BLaER1 treated with 17β-estradiol and CSF1 and Interleukin-3, amounts not matched to agents 10 nM and 100 nM (cell line): ENCODE results near the gene OSBPL1A.

ENCODE experiments used
- H3K27ac ChIP-seq, 11 experiments: shearing (Covaris generic); formaldehyde crosslinking; 2 replicates each; pipeline ENCODE4 v1.8.1; 2022
- H3K27me3 ChIP-seq, 11 experiments: shearing (Covaris generic); formaldehyde crosslinking; 2 replicates each; pipeline ENCODE4 v1.8.1; 2022
- H3K36me3 ChIP-seq, 11 experiments: shearing (Covaris generic); formaldehyde crosslinking; 2 replicates each; pipeline ENCODE4 v1.8.1; 2022
- H3K4me1 ChIP-seq, 10 experiments: shearing (Covaris generic); formaldehyde crosslinking; 2 replicates each; pipeline ENCODE4 v1.8.1; 2022
- H3K4me2 ChIP-seq, 11 experiments: shearing (Covaris generic); formaldehyde crosslinking; 2 replicates each; pipeline ENCODE4 v1.8.1; 2022
- H3K4me3 ChIP-seq, 10 experiments: shearing (Covaris generic); formaldehyde crosslinking; 2 replicates each; pipeline ENCODE4 v1.8.1; 2022
- H3K9ac ChIP-seq, 11 experiments: shearing (Covaris generic); formaldehyde crosslinking; 2 replicates each; pipeline ENCODE4 v1.8.1; 2022
- H3K9me3 ChIP-seq, 11 experiments: shearing (Covaris generic); formaldehyde crosslinking; replicated peaks in 1 of 11; 2 replicates each; pipeline ENCODE4 v1.8.1; 2022
- H4K20me1 ChIP-seq, 11 experiments: shearing (Covaris generic); formaldehyde crosslinking; 2 replicates each; pipeline ENCODE4 v1.8.1; 2022
- Cebpa-rat ChIP-seq, 11 experiments: shearing (Covaris generic); IDR thresholded peaks; 2 replicates each; pipeline ENCODE4 v1.8.1; 2022

Gene OSBPL1A

GRCh38 chr18:24397694-24398368 is at the start of gene OSBPL1A:
Gene OSBPL1A (minus strand): TSS chr18:24397824. CDS start chr18:24377533, 20,291 bp downstream.
- TF ChIP-seq Cebpa-rat (IDR thresholded peaks at IDR 0.05), result no peak
- Histone ChIP-seq H4K20me1 (peaks cover 0 to 3% (median 0%) of the 10 kb centered on the region in 11 experiments; a peak in 2 of 22 replicates), H3K36me3 (no peaks in the 10 kb centered on the region), H3K4me3 (peak within 1 kb of the TSS; percentile 64 to 91 (median 80)), H3K4me2 (peak within 1 kb of the TSS; percentile 79 to 93 (median 87)), H3K9me3 (no peaks in the 10 kb centered on the region), H3K4me1 (peaks cover 29 to 36% (median 32%) of the 10 kb centered on the region in 10 experiments), H3K27me3 (no peaks in the 10 kb centered on the region), H3K9ac (peak within 1 kb of the TSS; percentile 78 to 98 (median 95)), H3K27ac (peak within 1 kb of the TSS; percentile 74 to 99 (median 97))

- Histone ChIP-seq H3K36me3 (no peaks in the 10 kb centered on the region), H3K27me3 (no peaks in the 10 kb centered on the region), H4K20me1 (no peaks in the 10 kb centered on the region), H3K4me1 (peaks cover 0 to 15% (median 10%) of the 10 kb centered on the region in 10 experiments; a peak in 10 of 20 replicates), H3K4me2 (no peak overlapping the region), H3K27ac (no peak overlapping the region), H3K9me3 (no peaks in the 10 kb centered on the region), H3K9ac (no peak overlapping the region), H3K4me3 (no peak overlapping the region)
- TF ChIP-seq Cebpa-rat (IDR thresholded peaks at IDR 0.05), result no peak
Observed at GRCh38 chr18:24446953-24447538, 49.4 kb upstream of the OSBPL1A start.

- no peak for TF ChIP-seq Cebpa-rat (IDR thresholded peaks at IDR 0.05)
- Histone ChIP-seq H3K9me3 (no peaks in the 10 kb centered on the region), H3K4me3 (no peak overlapping the region), H3K4me1 (peaks cover 0 to 15% (median 10%) of the 10 kb centered on the region in 10 experiments; a peak in 10 of 20 replicates), H3K27ac (no peak overlapping the region), H4K20me1 (no peaks in the 10 kb centered on the region), H3K4me2 (no peak overlapping the region), H3K36me3 (no peaks in the 10 kb centered on the region), H3K9ac (no peak overlapping the region), H3K27me3 (no peaks in the 10 kb centered on the region)
Observed at GRCh38 chr18:24446453-24446852, 48.8 kb upstream of the OSBPL1A start.

DNA sequence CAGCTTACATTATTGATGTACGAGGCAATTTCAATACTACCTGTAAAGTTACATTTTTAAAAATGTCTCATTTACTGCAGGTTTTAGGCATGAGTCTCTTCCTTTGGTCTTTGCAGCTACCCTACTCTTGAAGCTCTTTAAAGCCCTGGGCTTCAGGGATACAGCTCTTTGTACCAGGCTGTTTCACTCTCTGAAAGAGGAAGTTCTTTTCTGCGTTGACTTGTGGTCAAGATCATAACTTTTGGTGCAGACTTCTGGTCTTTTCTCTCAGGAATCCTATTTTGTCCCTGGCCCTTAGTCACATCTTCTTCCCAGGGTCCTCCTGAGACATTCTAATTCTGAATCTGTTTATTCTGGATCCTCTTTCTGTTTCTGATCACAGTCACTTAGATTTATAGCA is 46.2 kb upstream of the OSBPL1A start:
- Histone ChIP-seq H3K27me3 (no peaks in the 10 kb centered on the region), H3K4me2 (peak overlapping the region in 2 of 11 experiments; percentile 2 to 13; a peak in 3 of 22 replicates), H3K4me3 (no peak overlapping the region), H3K9me3 (no peaks in the 10 kb centered on the region), H3K36me3 (no peaks in the 10 kb centered on the region), H3K4me1 (peaks cover 0 to 15% (median 10%) of the 10 kb centered on the region in 10 experiments; a peak in 10 of 20 replicates), H3K27ac (no peak overlapping the region), H4K20me1 (no peaks in the 10 kb centered on the region), H3K9ac (no peak overlapping the region)
- no peak for TF ChIP-seq Cebpa-rat (IDR thresholded peaks at IDR 0.05)

DNA sequence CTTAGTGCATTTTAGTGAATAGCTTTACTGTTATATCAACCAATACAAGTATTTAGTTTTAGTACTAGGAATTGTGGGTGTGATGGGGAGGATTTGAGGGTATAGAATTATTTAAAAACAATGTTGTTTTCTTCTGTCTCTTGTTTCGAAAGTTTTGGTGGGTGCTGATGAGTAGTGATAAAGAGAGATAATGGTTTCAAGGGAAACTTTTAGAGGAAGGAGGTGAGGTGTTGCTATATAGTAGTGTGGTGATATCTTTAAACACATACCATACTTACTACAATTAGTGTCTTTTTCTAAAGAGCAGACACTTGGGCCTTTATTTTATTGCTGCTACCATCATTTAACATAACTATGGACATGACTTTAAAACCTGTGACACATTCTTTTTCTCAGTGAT is 39.3 kb upstream of the OSBPL1A start:
- no peak overlapping the region for H3K4me2 ChIP-seq
- TF ChIP-seq Cebpa-rat (IDR thresholded peaks at IDR 0.05), result no peak
- no peak overlapping the region for H3K4me3 ChIP-seq
- H3K9me3 ChIP-seq, result no peaks in the 10 kb centered on the region
- H3K27ac ChIP-seq, result no peak overlapping the region
- no peaks in the 10 kb centered on the region for H4K20me1 ChIP-seq
- no peak overlapping the region for H3K9ac ChIP-seq
- H3K4me1 ChIP-seq, result no peaks in the 10 kb centered on the region
- no peaks in the 10 kb centered on the region for H3K36me3 ChIP-seq
- H3K27me3 ChIP-seq, result no peaks in the 10 kb centered on the region

DNA sequence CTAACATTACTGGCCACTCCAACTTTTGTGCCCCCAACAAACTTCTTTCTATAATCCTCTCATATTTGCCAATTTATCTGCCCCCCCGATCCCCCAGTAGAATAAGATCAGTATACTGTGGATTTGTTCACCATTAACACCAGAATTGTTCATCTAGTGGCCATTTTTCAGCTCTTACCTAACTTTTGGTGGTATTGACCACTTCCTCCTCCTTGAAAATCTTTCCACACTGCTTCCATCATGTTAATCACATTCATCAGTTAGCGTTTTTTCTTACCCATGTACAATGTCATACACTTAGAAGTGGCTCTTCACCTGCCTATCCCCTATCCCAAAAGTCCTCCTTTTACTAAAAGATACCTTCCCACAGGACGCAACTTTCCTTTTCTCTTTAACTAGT is 35.0 kb upstream of the OSBPL1A start:
- H3K36me3 ChIP-seq, result no peaks in the 10 kb centered on the region
- H3K27me3 ChIP-seq, result peaks cover 2 to 11% (median 7%) of the 10 kb centered on the region in 11 experiments; a peak in 21 of 22 replicates
- TF ChIP-seq Cebpa-rat (IDR thresholded peaks at IDR 0.05), result no peak
- no peak overlapping the region for H3K9ac ChIP-seq
- no peak overlapping the region for H3K27ac ChIP-seq
- H3K4me1 ChIP-seq, result no peaks in the 10 kb centered on the region
- H3K9me3 ChIP-seq, result peaks cover 0 to 3% (median under 1%) of the 10 kb centered on the region in 11 experiments; a peak in 6 of 22 replicates
- H3K4me3 ChIP-seq, result no peak overlapping the region
- H3K4me2 ChIP-seq, result no peak overlapping the region
- H4K20me1 ChIP-seq, result no peaks in the 10 kb centered on the region

DNA sequence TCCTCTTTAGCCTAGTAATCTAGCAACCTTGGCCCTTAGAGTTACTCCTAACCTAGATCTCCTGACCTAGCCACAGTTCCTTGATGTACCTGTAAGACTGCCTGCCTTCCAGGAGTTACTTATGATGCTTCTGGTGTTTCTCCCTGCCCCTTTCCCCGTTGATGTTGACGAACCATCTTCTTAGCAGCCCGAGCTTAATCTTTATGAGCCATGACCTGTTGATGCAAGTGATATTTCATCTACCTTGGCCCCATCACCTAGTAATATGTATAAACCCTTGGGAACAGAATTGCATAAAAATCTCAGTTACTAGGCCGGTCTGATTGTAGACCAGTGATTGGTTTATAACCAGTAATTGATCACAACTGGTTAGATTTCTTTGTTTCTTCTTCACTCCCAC is 31.6 kb upstream of the OSBPL1A start:
- H3K27ac ChIP-seq, result no peak overlapping the region
- TF ChIP-seq Cebpa-rat (IDR thresholded peaks at IDR 0.05), result no peak
- H3K4me3 ChIP-seq, result no peak overlapping the region
- H3K9ac ChIP-seq, result no peak overlapping the region
- peaks cover 14 to 24% (median 21%) of the 10 kb centered on the region in 11 experiments for H3K9me3 ChIP-seq
- peaks cover 26 to 42% (median 34%) of the 10 kb centered on the region in 11 experiments for H3K27me3 ChIP-seq
- no peaks in the 10 kb centered on the region for H3K4me1 ChIP-seq
- H3K4me2 ChIP-seq, result no peak overlapping the region
- peaks cover 0 to 10% (median 0%) of the 10 kb centered on the region in 11 experiments; a peak in 6 of 22 replicates for H3K36me3 ChIP-seq
- no peaks in the 10 kb centered on the region for H4K20me1 ChIP-seq

DNA sequence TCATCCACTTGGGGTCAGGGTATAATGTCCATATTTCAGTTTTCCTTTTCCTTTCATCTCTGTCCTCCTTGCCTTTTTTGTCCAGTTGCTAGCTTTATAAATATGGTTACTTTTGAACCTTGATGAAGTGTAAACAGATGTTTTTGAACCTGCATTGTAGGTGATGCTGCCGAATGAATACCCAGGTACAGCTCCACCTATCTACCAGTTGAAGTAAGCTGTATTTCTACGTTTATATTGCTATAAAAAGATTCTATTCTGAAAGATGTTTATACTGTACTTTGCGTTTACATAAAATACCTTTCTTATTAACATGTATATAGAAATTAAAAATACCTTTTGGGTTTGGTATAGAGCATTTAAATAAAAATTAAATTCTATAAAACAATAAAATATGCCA is 31.1 kb upstream of the OSBPL1A start:
- Histone ChIP-seq H3K4me1 (no peaks in the 10 kb centered on the region), H3K27ac (no peak overlapping the region), H3K9ac (no peak overlapping the region), H3K9me3 (peaks cover 14 to 24% (median 21%) of the 10 kb centered on the region in 11 experiments), H3K36me3 (peaks cover 0 to 10% (median 0%) of the 10 kb centered on the region in 11 experiments; a peak in 6 of 22 replicates), H3K4me3 (no peak overlapping the region), H3K4me2 (no peak overlapping the region), H4K20me1 (no peaks in the 10 kb centered on the region), H3K27me3 (peaks cover 26 to 42% (median 34%) of the 10 kb centered on the region in 11 experiments)
- no peak for TF ChIP-seq Cebpa-rat (IDR thresholded peaks at IDR 0.05)

- peaks cover 14 to 24% (median 21%) of the 10 kb centered on the region in 11 experiments for H3K9me3 ChIP-seq
- H3K4me3 ChIP-seq, result no peak overlapping the region
- H3K4me1 ChIP-seq, result no peaks in the 10 kb centered on the region
- TF ChIP-seq Cebpa-rat (IDR thresholded peaks at IDR 0.05), result no peak
- peaks cover 26 to 42% (median 34%) of the 10 kb centered on the region in 11 experiments for H3K27me3 ChIP-seq
- no peaks in the 10 kb centered on the region for H4K20me1 ChIP-seq
- no peak overlapping the region for H3K9ac ChIP-seq
- H3K4me2 ChIP-seq, result no peak overlapping the region
- no peak overlapping the region for H3K27ac ChIP-seq
- peaks cover 0 to 10% (median 0%) of the 10 kb centered on the region in 11 experiments; a peak in 6 of 22 replicates for H3K36me3 ChIP-seq
Observed at GRCh38 chr18:24427484-24427883, 29.9 kb upstream of the OSBPL1A start.
